ENCODE data around the gene DIO3.
A peak's percentile ranks its signal among the peaks of the same experiment; 100 is the strongest.

The DIO3 gene

DNA sequence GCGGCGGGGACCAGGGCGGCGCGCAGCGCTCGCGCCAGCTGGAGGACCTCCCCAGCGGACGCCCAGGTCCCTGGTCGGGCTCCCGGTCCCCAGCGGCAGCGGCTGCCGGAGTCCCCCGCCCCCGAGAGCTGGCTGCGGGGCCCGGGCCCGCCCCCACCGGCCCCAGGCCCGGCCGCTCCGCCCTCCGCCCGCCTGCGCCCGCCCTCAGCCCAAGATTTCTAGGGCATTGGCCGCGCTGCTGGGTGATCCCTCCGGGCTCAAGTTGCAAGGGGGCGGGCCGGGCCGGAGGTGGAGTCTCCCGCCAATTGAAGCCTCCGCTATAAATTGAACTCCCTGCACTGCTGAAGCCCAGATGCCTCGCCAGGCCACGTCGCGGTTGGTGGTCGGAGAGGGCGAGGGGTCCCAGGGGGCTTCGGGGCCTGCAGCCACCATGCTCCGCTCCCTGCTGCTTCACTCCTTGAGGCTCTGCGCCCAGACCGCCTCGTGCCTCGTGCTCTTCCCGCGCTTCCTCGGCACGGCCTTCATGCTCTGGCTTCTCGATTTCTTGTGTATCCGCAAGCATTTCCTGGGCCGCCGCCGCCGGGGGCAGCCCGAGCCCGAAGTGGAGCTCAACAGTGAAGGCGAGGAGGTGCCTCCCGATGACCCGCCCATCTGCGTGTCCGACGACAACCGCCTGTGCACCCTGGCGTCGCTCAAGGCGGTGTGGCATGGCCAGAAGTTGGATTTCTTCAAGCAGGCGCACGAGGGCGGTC lies at the start of gene DIO3:
Gene DIO3, plus strand, starts transcription at position 351 of the 752 bp plus-strand sequence.
- no peak for DNase-seq (ENCODE audit: low spot score)

- no peak for DNase-seq (ENCODE audit: low spot score)
These were observed 49.5 kb upstream of the DIO3 start for GRCh38 chr14:101511620-101512375.

GRCh38 chr14:101512376-101512695 lies 49.0 kb upstream of the DIO3 start:
- no peak for DNase-seq (ENCODE audit: low spot score)

DNA sequence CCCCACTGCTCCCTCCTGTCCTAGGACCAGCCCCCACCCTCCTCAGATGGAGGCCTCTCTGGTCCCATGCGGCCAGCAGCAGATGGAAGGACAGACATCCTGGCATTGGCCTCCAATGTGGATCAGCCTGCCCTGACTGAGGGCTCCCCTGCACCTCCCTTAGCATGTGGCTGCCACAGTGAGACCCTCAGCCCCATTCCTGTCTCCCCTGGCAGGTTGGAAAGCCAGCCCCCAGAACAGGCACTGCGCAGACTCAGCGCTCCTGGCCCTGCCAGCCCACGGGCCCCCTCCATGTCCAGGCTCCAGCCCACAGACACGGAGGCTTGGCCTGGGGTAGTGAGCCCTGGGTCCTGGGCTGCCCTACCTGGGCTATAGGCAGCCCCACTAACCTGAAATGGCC lies 47.2 kb upstream of the DIO3 start:
- DNase-seq (ENCODE audit: low spot score), result no peak

DNA sequence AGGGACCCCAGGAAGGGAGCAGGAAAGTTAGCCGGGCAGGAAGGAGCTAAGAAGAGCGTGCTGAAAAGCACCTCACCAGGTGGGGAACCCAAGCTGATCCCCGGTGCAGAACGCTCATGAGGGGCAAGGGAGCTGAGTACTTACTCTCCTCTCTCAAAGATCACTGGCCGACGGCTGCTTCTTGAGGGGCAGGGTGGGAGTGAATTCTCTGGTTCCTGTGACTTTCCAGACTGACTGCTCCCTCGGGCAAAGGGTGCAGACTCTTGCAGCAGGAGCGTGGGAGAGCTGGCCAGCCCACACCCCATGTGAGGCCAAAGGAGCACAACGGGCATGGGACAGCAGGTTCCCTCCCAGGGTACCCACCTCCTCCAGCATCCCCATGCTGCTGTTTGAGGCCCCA lies 44.9 kb upstream of the DIO3 start:
- DNase-seq (ENCODE audit: low spot score), result no peak

DNA sequence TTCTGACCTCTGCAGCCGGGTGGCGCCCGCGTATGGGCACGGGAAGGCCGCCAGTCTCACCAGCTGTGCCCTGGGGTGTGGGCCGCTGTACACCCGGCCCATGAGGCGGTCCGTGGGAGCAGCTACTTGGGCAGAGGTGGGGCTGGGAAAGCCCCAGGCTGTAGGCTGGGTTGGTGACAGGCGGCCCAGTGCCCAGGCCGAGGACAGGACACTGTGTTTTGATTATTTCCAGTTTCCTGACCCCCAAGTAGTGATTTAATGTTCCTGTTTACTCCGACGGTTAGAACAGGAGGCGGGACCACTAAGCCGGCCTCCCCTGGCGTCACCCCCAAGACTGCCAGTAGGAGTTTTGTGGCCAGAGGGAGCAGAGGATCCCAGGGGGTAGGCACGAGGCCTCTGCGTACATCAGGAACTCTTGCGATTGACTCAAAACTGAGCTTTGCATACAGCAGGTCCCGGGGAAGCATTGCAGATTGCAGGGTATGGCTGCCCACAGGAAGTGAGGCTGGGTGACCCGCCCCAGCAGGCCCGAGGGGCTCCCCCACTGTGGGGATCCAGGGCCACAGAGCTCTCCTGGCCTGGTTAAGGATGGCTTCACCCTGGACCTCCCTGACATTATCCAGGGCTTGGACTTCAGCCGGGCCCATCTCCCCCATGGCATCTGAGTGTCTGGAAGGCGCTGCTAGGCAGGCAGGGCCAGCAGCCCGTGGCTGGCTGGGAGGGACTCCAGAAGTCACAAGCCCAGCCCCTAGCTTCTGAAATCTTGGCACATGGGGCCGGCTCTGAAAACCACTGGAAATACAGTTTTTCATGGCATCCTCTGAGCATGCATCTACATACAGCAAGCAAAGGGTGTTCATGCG lies 42.5 kb upstream of the DIO3 start:
- DNase-seq (ENCODE audit: low spot score), result peak; percentile 28

DNA sequence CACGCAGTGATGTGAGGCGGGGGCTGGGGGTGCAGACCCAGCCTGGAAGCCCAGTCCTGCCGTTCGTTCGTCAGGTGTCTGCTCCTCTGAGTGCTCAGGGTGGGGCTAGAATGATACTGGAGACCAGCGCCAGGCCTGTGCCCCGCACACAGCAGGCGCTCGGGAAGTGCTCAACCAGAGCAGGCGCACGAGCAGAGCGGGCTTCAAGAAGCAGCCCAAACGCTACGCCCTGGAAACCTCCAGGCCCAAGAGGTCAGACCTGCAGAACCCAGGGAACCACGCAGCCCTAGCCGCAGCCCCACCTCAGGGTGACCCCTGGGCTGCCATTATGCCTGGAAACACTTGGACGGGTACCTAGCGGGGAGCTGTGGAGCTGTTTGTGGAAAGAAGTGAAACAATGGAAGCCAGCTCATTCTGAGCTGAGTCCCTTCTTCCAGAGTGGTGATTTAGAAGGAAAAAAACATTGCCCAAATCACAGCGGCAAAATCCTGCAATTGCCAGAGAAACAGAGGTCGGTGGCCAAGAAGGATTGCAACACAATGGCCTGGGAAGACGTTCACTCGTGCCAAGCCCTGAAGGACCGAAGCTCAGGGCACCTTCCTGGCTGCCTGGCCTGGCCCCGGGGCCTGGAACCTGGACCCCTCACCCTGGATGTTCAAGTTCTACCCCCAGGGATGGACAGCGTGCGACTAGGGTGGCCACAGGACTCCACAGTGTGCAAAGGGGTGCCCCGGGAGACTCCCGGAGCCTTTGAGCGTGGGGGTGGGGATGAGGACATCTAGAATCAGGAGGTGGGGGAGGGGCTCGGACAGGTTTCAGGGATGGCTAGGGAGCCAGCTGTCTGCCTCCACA lies 40.4 kb upstream of the DIO3 start:
- DNase-seq (ENCODE audit: low spot score), result peak; percentile 60

- DNase-seq (ENCODE audit: low spot score), result peak; percentile 47
These were observed 39.8 kb upstream of the DIO3 start for GRCh38 chr14:101521473-101521915.

GRCh38 chr14:101521978-101522377 lies 39.3 kb upstream of the DIO3 start:
- no peak for DNase-seq (ENCODE audit: low spot score)

DNA sequence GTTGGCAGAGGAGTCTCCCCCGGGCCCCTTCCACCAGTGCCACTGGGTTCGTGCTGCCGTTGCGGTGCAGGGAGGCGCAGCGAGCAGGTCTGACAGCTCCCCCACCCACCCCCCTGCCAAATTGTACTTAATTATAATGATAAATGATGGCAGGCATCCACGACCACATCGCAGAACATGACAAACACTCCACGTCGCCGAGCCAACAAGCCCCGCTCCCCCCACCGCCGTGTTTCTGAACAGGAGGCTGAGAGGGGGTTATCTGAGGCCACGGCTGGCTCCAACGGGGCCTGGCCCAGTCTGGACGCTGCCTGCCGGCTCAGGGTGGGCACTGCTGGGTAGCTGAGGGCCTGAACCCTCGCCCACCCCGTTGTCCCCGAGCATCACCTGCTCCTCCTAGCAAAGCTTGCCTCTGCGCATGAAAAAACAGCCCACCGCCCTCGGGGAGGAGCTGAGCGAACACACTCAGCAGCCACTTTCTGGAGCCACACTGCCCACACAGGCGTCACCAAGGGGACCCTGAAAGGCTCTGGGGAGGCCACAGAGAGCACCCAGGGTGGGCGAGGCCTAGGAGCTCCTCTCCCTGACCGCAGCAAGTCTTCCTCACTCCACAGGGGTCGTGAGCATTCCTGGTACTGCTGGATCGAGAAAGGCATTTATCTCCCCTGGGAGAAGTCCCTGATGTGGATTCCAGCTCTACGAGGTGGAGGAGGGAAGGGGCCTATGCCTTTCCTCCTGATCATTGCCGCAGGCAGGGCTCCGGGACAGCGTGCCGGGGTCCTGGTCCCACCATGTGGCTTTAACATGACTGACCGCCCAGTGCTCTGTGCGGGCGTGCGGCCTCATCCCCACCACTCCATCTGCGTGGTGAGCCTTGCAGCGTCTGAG lies 35.4 kb upstream of the DIO3 start:
- no peak for DNase-seq (ENCODE audit: low spot score)

GRCh38 chr14:101527987-101528386 lies 33.3 kb upstream of the DIO3 start:
- no peak for DNase-seq (ENCODE audit: low spot score)

DNA sequence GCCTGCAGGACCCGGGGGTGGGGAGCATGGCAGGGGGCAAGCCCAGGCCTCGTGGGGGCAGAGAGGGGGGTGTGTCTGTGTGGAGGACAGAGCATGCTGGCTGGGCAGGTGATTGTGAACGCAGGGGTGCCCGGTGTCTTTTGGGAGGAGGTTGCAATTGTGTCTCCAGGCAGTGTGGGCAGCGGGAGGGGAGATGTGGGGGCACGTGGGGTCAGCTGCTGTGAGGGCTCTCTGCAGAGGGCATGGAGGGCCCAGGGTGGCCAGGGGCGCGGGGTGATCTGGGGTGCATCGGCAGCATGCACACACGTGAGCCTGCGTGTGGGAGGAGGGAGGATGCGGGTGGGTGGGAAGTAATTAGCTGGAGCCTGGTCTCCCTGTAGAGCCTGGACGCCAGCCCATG lies 32.2 kb upstream of the DIO3 start:
- no peak for DNase-seq (ENCODE audit: low spot score)

GRCh38 chr14:101534198-101534597 lies 27.1 kb upstream of the DIO3 start:
- DNase-seq (ENCODE audit: low spot score), result no peak

DNA sequence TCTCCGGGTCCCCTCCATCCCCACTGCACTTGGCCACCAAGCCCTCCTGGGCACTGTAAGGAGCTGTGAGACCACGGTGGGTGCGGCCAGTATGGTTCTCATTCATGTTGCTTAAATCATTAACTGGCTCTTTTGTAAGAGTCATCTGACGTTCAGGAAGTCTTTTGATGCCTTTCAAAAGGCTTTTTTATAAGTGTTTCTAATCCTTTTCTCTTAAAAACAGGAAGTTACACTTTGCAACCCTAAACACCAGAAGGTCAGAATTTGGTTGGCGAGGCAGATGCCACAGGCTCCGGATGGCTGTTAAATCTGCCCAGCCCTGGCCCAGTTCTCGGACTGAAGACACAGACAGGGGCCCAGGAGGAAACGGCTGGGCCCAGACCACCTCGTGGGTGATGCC lies 26.1 kb upstream of the DIO3 start:
- DNase-seq (ENCODE audit: low spot score), result no peak

GRCh38 chr14:101535701-101536207 lies 25.5 kb upstream of the DIO3 start:
- DNase-seq (ENCODE audit: low spot score), result no peak

DNA sequence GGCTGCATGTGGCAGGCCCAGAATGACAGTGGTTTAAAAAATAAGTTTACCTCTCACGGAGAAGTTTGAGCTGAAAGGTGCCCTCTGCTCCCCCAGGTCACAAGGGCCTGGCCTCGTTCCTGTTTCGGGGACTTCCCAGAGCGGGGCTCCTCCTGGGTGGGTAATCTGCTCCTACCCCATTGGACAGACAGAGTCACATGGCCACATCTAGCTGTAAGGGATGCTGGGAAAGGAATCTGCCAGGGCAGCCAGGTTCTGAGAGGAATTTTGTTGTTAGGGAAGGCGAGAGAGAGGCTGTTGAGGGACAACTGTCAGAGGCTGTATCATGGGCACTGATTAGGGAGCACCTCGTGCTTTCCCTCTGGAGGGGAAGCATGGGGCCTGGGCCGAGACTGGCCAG lies 24.0 kb upstream of the DIO3 start:
- no peak for DNase-seq (ENCODE audit: low spot score)

DNA sequence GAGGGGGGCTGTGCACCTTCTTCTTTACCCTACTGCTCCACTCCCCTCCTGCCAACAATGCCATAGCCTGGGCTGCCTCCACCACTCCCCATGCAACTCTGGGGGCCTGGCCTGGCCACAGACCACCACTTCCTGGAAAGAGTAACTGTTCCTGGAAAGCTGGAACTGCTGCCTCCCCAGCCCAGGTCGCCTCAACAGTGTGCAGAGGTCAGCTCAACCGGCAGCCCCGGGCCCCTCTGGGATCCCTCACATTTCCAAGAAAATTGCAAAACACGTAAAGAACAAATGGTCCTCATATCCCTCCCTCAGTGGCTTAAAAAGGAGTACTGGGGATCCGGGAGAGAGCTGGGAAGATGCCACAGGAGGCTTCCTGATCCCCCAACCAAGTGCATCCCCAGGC lies 22.4 kb upstream of the DIO3 start:
- no peak for DNase-seq (ENCODE audit: low spot score)

GRCh38 chr14:101539880-101540279 lies 21.4 kb upstream of the DIO3 start:
- no peak for DNase-seq (ENCODE audit: low spot score)

GRCh38 chr14:101540481-101541462 lies 20.5 kb upstream of the DIO3 start:
- DNase-seq (ENCODE audit: low spot score), result no peak
